Breast epithelium (tissue), 4 donors: Measurements from ENCODE around the gene EML6. TPM values are rescaled to one million over a fixed set of nuclear protein-coding genes. Genes with fewer than 3 reads are reported as not detected.
"Not testable (repeated sequence)": the region's sequence is repeated elsewhere in the genome, so short reads cannot be mapped to it uniquely, and the experiment has no call there.

Experiments
- DNase-seq, 2 donors: peaks; one replicate each; pipeline ENCODE4 v3.0.0-alpha.2; 2019; ENCODE audit warnings: low spot score in 2 of 2
- H3K27ac ChIP-seq, 2 donors: fragments of 200-600 bp; sonication (generic) in 1 of 2; one replicate each; pipeline ENCODE4 v1.5.1; 2016 to 2019; ENCODE audit warnings: mild to moderate bottlenecking in 1 of 2
- H3K27me3 ChIP-seq, 2 donors: fragments of 200-600 bp; sonication (generic) in 1 of 2; one replicate each; pipeline versions ENCODE4 v1.5.1 to v1.6.0; 2017 to 2019; ENCODE audit warnings: control low read depth in 1 of 2, mild to moderate bottlenecking in 1 of 2
- H3K36me3 ChIP-seq: fragments of 200-600 bp; one replicate; pipeline ENCODE4 v1.5.1; 2019
- H3K4me1 ChIP-seq, 2 donors: fragments of 200-600 bp; sonication (generic); one replicate each; pipeline ENCODE4 v1.5.1; 2016 to 2019; ENCODE audit warnings: control low read depth in 1 of 2
- H3K4me3 ChIP-seq, 3 donors: fragments of 200-600 bp; sonication (generic); 1 replicate in 2 of 3; 2 replicates in 1 of 3; pipeline ENCODE4 v1.5.1; 2016 to 2019; ENCODE audit warnings: mild to moderate bottlenecking in 3 of 3, moderate library complexity in 2 of 3
- H3K9me3 ChIP-seq, 2 donors: fragments of 200-600 bp; sonication (generic) in 1 of 2; one replicate each; pipeline ENCODE4 v1.5.1; 2016 to 2019; ENCODE audit warnings: control low read depth in 1 of 2
- POLR2A ChIP-seq: fragments of 450-650 bp; IDR thresholded peaks from one replicate; pipeline ENCODE4 v1.6.1; 2016; ENCODE audit warnings: antibody characterized with exemption, mild to moderate bottlenecking, moderate library complexity
- POLR2AphosphoS5 ChIP-seq, 3 donors: sonication (generic); formaldehyde crosslinking; IDR thresholded peaks; one replicate each; pipeline ENCODE4 v1.6.1; 2017; ENCODE audit warnings: antibody characterized with exemption in 3 of 3
- intact Hi-C: fragments of 100-400 bp; cut with DNase I; formaldehyde crosslinking; loops from one replicate; pipeline ENCODE4 v1.15.1; 2023; ENCODE audit warnings: low total_unique reads
- total RNA-seq, 3 donors: library from RNA; depleted of rRNA; stranded (reverse); fragments of >200 nt; gene quantifications; one replicate each; pipeline ENCODE4 v1.1.0, GENCODE V29; 2016
- TF ChIP-seq, protein P1 (sequence below), 3 donors: fragments of 450-650 bp; IDR thresholded peaks; one replicate each; pipeline ENCODE4 v1.5.1; 2016 to 2017; ENCODE audit warnings: antibody characterized with exemption in 3 of 3, mild to moderate bottlenecking in 3 of 3, moderate library complexity in 3 of 3

EML6 gene
- total RNA-seq, 3 donors from 2014 or later: 1.9 to 5.9 (median 2.3) TPM

DNA sequence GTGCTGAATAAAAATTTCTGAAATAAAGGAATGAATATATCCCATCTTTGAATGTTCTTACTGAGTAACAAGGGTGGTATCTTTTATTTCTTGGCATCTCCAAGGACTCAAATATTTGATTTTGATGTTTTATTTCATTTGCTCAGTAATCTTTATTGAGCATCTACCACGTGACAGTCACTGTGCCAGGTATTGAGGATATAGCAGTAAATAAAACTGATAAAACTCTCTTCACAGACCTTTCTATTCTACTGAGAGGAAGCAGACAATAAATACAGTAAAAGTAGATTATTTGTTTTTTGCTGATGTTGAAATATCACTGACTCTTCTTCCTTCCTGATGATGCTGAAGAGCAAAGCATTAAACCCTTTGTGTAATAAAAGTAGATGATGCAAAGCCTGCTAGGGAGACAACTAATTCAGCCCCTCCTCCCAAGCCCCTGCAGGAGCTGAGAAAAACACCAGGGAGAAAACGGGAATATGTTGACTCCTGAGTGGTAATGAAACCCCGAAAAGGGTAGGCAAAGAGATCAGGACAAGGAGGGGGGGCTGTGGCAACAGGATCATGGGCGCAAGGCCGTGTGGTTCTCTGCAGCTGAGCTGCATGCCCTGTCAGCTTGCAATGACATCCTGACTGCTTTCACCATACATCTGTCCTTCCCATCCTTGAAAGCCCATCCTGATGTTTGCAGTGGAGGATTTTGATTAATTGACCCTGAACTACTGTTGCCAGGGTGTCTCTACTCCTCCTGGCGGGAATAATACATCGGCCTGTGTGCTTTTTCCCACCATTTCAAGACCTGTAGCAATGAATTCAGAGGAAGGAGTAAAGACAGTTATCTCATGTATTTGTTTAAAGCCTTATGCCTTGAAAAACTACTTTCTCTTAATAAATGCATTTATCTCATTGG lies 117.4 kb downstream of the EML6 start:
- Histone ChIP-seq H3K36me3 (no peaks in the 10 kb centered on the region), H3K4me1 (no peaks in the 10 kb centered on the region), H3K27ac (no peak overlapping the region), H3K4me3 (no peak overlapping the region), H3K27me3 (no peaks in the 10 kb centered on the region), H3K9me3 (no peaks in the 10 kb centered on the region)
- intact Hi-C loops: no loop called here
- TF ChIP-seq POLR2AphosphoS5 (IDR thresholded peaks at IDR 0.05) (no peak), POLR2A (no peak)
- TF ChIP-seq, protein P1, sequence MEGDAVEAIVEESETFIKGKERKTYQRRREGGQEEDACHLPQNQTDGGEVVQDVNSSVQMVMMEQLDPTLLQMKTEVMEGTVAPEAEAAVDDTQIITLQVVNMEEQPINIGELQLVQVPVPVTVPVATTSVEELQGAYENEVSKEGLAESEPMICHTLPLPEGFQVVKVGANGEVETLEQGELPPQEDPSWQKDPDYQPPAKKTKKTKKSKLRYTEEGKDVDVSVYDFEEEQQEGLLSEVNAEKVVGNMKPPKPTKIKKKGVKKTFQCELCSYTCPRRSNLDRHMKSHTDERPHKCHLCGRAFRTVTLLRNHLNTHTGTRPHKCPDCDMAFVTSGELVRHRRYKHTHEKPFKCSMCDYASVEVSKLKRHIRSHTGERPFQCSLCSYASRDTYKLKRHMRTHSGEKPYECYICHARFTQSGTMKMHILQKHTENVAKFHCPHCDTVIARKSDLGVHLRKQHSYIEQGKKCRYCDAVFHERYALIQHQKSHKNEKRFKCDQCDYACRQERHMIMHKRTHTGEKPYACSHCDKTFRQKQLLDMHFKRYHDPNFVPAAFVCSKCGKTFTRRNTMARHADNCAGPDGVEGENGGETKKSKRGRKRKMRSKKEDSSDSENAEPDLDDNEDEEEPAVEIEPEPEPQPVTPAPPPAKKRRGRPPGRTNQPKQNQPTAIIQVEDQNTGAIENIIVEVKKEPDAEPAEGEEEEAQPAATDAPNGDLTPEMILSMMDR (IDR thresholded peaks at IDR 0.05): no peak
- no peak for DNase-seq

DNA sequence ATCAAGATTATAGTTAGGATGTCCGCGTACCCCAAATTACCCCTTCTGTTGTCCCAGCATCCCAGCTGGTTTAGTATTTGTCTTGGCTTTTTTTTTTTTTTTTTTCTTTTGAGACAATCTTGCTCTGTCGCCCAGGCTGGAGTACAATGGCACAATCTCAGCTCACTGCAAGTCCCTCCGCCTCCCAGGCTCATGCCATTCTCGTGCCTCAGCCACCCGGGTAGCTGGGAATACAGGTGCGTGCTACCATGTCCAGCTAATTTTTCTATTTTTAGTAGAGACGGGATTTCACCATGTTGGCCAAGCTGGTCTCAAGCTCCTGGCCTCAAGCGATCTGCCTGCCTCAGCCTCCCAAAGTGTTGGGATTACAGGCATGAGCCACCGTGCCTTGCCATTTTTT lies 118.0 kb downstream of the EML6 start:
- H3K36me3 ChIP-seq, H3K27ac ChIP-seq, DNase-seq, H3K9me3 ChIP-seq, H3K27me3 ChIP-seq, intact Hi-C loops, H3K4me1 ChIP-seq, H3K4me3 ChIP-seq: not testable (repeated sequence)

DNA sequence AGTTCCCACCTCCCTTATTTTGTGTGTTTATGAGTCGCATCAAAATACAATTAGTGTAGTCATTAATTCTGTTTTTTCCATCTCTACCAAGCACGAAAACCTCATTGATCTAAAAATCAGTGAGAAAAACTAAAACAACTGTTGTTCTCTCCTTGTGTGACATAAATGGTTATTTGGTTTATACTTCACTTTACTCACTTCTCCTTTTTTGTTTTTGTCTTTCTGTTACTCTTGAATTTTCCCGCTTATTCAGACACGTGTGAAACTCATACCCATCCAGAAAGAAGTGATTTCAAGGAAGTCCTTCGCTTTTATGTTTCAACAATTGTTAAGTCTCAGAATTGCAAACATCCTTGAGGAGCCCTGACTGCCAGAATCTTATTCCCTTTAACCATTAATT lies 121.6 kb downstream of the EML6 start:
- Histone ChIP-seq H3K4me1 (no peaks in the 10 kb centered on the region), H3K9me3 (no peaks in the 10 kb centered on the region)
- no peak for DNase-seq

DNA sequence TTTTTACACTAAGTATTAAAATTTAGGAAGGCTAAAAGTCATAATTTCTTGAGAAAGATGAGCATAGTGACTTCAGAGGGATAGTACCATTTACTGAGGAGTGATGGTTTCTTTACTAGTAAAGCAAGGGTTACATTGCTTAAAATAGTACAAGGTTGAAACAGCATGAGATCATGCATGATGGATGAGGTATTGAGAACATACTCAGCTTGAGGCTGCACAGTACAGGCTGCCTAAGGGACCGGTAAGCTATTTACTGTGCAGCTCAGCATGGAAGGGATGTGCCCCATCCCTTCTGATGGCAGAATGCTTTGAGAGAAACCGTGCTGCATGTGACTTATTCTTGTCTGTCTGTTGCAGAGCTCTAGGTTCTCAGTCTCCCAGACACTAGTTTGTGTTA lies 122.1 kb downstream of the EML6 start:
- H3K27ac ChIP-seq: no peak overlapping the region
- no peak overlapping the region for H3K4me3 ChIP-seq
- no peak for DNase-seq
- H3K36me3 ChIP-seq: no peaks in the 10 kb centered on the region
- H3K27me3 ChIP-seq: no peaks in the 10 kb centered on the region
- TF ChIP-seq POLR2A: no peak
- TF ChIP-seq, protein P1 (IDR thresholded peaks at IDR 0.05): no peak
- TF ChIP-seq POLR2AphosphoS5 (IDR thresholded peaks at IDR 0.05): no peak
- H3K9me3 ChIP-seq: no peaks in the 10 kb centered on the region
- H3K4me1 ChIP-seq: no peaks in the 10 kb centered on the region
- intact Hi-C loops: no loop called here

More for the DNA sequence above, 121.6 kb downstream of the EML6 start:
- no peaks in the 10 kb centered on the region for H3K36me3 ChIP-seq
- no peaks in the 10 kb centered on the region for H3K27me3 ChIP-seq
- no peak overlapping the region for H3K27ac ChIP-seq
- TF ChIP-seq POLR2A: no peak
- no peak for TF ChIP-seq POLR2AphosphoS5 (IDR thresholded peaks at IDR 0.05)
- TF ChIP-seq, protein P1 (IDR thresholded peaks at IDR 0.05): no peak
- intact Hi-C loops: no loop called here
- no peak overlapping the region for H3K4me3 ChIP-seq

DNA sequence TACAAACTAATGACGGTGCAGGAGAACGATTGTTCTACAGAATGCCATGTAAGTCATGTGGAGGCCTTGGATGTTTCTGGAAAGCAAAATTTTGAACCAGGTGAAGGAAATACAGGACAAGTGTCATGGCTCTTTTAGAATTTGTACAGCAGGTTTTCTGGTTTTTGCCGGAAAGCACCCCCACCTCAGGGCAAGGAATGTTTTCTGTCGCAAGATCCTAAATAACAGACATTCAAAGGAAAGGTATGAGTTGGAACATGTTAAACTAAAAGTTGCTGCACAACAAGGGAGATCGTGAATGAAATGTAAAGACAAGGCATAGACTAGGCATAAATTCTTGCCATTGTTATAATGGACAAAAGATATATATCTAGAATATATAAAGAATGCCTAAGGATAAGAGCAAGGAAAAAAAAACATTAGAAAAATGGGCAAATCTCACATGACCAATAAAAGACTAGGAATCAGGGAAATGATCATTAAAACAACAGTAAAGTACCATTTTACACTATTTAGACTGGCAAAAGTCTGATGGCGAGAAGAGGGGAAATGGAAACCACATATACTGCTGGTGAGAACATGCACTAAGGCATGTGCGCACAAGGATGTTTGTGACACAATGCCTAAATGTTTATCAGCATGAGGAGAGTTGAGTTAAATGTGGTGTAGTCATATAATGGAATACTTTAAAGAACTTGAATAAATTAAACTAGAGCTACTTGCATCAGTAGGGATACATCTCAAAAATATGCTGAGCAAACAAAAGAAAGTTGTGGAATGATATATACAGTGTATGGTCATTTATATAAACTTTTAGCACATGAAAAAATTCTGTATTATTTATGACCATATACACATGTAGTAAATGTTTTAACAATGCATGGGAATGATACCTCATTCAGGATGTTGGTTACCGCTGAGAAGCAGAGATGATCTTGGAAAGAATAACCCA lies 127.0 kb downstream of the EML6 start:
- no peak for DNase-seq
- Histone ChIP-seq H3K4me1 (no peaks in the 10 kb centered on the region), H3K27me3 (no peaks in the 10 kb centered on the region), H3K36me3 (no peaks in the 10 kb centered on the region), H3K4me3 (no peak overlapping the region), H3K9me3 (no peaks in the 10 kb centered on the region), H3K27ac (no peak overlapping the region)
- TF ChIP-seq POLR2AphosphoS5 (IDR thresholded peaks at IDR 0.05) (no peak), POLR2A (no peak)
- TF ChIP-seq, protein P1 (IDR thresholded peaks at IDR 0.05): no peak
- intact Hi-C loops: no loop called here
